Left lobe of liver (tissue), 2 donors: Measurements from ENCODE around the gene PNN. TPM values are rescaled to one million over a fixed set of nuclear protein-coding genes. Genes with fewer than 3 reads are reported as not detected.
"Not testable (repeated sequence)": the region's sequence is repeated elsewhere in the genome, so short reads cannot be mapped to it uniquely, and the experiment has no call there.

Experiments used
- ATAC-seq: fragments of 200-7000 bp; cut with Tn5 transposase; one replicate; pipeline ENCODE4 v1.9.1; 2020; ENCODE audit warnings: mild to moderate bottlenecking, moderate library complexity
- DNase-seq: peaks from one replicate; pipeline ENCODE4 v3.0.0-alpha.2; 2020; ENCODE audit warnings: low spot score
- total RNA-seq: library from RNA; stranded (reverse); gene quantifications from one replicate; pipeline ENCODE4 v1.2.1, GENCODE V29; 2021
- donor health status: DM: no; HTN: no; CAD: no; lungs with moderate emphysema.
- donor health status: DM: no; HTN: yes; CAD: no.

Gene PNN
- total RNA-seq, result 28.2 TPM

DNA sequence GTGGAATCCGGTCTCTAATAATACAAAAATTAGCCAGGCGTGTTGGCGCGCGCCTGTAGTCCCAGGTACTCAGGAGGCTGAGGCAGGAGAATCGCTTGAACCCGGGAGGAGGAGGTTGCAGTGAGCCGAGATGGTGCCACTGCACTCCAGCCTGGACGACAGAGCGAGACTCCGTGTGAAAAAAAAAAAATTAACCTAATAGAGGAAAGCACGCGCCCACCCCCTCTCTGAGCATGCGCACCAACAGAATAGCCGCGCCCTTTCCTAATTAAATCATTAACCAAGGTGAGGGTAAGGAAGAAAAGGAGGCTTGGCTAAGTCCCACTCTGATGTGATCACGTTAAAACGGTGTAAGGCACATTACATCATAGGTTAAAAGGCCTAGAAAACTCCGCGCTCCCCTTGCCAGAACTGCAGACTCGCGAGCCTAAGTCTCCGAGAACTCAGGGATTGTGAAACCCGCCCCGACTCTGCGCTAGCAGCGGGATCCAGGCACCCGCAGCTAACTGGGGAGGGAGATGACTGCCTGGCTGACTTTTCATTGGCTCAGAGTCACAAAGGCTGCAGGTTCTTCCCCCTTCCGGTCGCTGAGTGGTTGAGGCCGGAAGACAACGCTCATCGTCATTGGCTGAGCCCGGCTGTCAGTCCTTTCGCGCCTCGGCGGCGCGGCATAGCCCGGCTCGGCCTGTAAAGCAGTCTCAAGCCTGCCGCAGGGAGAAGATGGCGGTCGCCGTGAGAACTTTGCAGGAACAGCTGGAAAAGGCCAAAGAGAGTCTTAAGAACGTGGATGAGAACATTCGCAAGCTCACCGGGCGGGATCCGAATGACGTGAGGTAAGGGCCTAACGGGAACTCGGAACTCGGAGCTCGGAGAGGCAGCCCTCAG is at the start of gene PNN:
PNN (plus strand) TSS at position 695 of the 885 bp plus-strand sequence; CDS start at position 721, 26 bp downstream.
- ATAC-seq (peak; percentile 87), DNase-seq (peak; percentile 98)

DNA sequence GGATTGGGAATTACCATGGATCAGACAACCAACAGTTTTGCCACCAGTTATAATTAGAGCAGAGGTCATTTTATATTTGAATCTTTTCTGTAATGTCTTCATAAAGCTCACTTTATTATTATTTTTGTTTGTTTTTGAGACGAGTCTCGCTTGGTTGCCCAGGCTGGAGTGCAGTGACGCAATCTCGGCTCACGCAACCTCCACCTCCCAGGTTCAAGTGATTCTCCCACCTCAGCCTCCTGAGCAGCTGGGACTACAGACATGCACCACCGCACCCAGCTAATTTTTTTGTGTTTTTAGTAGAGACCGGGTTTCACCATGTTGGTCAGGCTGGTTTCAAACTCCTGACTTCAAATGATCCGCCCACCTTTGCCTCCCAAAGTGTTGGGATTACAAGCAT is 37.2 kb upstream of the PNN start:
- ATAC-seq, DNase-seq: not testable (repeated sequence)

DNA sequence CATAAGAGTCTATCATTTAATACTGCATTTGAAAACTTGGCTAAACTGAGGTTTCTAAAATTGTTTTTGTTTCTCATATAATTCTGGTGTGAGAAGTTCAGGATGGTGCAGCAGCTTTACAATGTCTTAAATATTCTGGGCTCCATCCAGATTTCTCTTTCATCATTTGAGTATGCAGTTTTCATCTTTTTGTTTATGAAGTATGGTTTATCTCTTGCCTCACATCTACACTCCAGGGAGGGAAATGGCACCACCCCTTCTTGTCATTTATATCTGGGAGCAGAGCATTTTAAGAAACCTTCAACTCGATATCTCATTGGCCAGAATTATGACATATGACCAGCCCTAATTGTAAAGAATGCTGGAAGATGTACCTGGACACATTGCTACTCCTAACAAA is 36.6 kb upstream of the PNN start:
- DNase-seq (no peak), ATAC-seq (no peak)

DNA sequence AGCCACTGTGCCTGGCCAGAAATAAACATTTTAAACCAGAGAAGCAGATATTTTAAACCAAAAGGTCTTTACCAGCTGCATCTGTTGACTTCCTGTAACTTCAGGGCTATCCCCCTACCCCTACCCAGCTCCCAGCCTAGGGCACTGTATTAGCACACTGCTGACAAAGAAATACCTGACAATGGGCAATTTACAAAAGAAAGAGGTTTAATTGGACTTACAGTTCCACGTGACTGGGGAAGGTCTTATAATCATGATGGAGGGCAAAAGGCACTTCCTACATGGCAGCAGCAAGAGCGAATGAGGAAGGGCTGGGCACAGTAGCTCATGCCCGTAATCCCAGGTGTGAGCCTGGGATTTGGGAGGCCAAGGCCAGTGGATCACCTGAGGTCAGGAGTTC is 34.9 kb upstream of the PNN start:
- DNase-seq, result no peak
- no peak for ATAC-seq

DNA sequence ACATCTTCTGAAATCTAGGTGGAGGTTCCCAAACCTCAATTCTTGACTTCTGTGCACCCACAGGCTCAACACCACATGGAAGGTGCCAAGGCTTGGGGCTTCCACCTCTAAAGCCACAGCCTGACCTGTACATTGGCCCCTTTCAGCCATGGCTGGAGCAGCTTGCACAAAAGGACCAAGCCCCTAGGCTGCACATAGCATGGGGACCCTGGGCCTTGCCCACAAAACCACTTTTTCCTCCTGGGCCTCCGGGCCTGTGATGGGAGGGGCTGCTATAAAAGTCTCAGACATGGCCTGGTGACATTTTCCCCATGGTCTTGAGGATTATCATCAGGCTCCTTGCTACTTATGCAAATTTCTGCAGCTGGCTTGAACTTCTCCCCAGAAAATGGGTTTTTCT is 33.4 kb upstream of the PNN start:
- not testable (repeated sequence) for ATAC-seq, DNase-seq

DNA sequence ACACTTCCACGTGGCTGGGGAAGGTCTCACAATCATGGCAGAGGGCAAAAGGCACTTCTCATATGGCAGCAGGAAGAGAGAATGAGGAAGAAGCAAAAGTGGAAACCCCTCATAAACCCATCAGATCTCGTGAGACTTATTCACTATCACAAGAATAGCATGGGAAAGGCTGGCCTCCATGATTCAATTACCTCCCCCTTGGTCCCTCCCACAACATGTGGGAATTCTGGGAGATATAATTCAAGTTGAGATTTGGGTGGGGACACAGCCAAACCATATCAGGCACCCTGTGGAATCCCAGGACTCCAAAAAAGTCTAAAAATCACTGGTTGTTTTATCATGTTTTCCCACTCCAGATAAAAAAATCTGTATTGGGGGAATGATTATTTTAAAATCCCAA is 31.8 kb upstream of the PNN start:
- ATAC-seq, result not testable (repeated sequence)

DNA sequence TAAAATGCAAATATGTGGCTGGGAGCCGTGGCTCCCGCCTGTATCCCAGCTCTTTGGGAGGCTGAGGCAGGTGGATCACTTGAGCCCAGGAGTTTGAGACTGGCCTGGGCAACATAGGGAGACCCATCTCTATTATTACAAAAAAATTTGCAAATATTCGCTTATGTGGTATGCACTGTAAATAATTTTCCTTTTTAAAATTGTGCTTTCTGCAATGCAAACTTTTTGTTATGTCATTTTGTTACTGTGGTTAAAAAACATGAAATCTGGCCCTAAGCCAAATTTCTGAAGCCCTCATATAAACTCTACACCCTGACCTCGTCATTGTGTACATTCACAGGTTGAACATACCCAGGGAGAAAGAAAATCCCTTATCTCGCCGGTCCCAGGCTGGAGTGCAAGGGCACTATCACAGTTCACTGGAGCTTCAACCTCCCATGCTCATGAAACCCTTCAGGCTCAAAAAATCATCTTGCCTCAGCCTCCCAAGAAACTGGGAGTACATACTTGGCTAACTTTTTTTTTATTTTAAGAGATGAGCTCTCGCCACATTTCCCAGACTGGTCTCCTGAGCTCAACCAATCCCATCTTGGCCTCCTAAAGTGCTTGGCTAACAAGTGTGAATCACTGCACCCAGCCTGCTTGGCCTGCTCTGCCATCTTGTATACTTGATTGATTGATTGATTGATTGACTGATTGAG is 29.6 kb upstream of the PNN start:
- peak; percentile 86 for ATAC-seq
- DNase-seq, result no peak

More for the DNA sequence above, 31.8 kb upstream of the PNN start:
- not testable (repeated sequence) for DNase-seq

DNA sequence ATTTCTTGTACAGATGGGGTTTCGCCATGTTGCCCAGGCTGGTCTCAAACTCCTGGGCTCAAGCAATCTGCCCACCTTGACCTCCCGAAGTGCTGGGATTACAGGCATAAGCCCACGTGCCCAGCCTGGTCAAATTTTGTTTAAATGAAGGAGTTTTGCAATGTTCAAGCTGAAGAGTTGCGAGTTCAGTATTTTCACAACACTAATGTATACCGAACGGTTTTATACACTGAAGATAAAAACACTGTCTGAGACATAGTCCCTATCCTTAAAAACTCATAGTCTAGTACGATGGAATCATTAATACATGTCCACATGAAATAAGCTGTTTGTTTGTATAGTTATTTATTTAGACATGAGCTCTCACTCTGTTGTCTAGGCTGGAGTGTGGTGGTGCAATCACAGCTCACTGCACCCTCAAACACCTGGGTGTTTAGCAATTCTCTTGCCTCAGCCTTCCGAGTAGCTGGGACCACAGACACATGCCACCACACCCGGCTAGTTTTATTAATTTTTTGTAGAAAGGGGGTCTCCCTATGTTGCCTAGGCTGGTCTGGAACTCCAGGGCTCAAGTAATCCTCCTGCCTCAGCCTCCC is 20.4 kb upstream of the PNN start:
- DNase-seq, result peak; percentile 68
- peak; percentile 94 for ATAC-seq

DNA sequence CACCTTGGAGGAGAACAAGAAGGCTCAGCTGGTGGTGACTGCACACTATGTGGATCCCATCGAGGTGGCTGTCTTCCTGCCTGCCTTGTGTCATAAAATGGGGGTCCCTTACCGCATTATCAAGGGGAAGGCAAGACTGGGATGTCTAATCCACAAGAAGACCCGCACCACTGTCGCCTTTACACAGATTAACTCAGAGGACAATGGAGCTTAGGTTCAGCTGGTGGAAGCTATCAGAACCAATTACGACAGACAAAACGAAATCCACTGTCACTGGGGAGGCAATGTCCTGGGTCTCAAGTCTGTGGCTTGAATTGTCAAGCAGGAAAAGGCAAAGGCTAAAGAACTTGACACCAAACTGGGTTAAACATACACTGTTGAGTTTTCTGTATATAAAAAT is 17.6 kb upstream of the PNN start:
- ATAC-seq, result no peak
- no peak for DNase-seq

DNA sequence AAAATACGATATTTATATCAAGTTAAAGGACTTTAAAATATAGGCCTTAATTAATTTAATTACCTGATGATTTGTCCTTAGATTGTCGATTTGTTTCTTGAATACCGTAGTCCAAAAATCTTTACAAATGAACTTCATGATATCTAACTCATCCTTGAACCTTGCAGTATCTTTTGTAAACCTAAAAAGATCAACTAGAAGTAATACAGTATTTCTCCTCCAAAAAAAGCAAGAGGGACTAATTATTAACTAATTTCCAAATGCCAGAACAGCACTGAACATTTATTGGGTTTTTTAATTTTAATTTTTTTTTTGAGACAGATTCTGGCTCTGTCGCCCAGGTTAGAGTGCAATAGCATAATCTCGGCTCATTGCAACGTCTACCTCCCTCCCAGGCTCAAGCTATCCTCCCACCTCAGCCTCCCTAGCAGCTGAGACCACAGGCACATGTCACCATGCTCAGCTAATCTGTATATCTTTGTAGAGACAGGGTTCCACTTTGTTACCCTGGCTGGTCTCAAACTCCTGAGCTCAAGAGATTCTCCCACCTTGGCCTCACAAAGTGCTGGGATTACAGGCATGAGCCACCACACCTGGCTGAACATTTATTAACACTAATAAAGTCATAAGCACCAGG is 16.7 kb upstream of the PNN start:
- DNase-seq (no peak), ATAC-seq (peak; percentile 61)

DNA sequence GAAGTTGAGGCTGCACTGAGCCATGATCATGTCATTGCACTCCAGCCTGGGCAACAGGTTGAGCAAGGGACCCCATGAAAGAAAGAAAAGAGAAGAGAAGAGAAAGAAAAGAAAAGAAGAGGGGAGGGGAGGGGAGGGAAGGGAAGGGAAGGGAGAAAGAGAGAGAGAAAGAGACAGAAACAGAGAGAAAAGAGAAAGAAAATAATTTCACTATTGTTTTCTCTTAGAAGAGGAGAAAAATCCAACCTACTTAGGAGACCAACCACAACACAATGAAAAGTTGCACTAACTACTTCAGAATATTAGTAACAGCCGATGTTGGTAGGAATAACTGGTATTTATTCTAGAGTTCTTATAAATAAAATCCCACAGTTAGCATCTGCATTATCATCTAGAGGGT is 14.6 kb upstream of the PNN start:
- DNase-seq, result no peak
- no peak for ATAC-seq

DNA sequence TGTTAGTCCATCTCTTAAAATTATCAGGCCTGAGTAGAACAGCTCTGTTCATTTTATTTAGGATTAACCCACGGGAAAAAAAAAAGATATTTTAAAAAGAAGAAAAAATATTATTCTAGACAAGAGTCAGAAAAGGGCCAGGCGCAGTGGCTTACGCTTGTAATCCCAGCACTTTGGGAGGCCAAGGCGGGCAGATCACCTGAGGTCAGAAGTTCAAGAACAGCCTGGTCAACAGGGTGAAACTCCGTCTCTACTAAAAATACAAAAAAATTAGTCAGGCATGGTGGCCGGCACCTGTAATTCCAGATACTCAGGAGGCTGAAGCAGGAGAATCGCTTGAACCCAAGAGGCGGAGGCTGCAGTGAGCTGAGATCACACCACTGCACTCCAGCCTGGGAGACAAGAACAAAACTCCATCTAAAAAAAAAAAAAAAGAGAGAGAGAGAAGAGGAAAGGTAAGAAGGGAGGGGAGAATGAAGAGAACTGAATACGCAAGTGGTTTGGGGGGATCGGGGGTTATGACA is 7.2 kb upstream of the PNN start:
- not testable (repeated sequence) for DNase-seq, ATAC-seq

DNA sequence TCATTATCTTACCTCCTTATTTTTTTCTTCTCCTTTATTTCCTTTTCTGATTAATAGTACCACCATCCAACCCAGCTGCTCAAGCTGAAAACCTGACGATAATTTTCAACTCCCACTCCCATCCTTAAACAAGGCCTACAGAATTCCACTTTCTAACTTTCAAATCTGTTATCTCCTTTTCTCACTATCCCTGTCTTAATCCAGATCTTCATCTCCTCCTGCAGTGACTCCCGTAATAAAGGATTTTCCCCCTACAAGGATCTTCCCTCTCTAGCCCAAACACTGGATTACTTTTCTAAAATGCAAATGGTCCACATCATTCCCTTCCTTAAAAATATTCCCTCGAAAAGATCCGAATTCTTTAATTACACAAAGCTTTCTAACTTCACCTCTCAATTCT is 6.5 kb upstream of the PNN start:
- ATAC-seq, result no peak

DNA sequence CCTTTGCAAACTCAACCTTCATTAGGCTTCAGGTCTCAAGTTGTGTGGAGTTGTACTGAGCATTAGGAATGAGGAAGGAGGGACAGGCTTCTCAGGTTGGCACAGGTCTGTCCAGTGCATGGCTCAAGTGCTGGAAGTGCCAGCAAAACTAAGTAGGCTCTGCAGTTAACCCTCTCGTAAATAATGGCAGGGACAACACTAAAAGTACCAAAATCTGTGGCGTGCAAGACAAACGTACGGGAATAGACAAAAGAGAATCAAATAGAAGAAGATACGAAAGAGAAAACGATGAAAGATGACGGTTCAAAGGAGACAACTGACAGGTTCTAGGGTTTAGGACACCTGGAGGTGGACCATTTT is 5.5 kb upstream of the PNN start:
- DNase-seq, result no peak

More for the DNA sequence above, 6.5 kb upstream of the PNN start:
- no peak for DNase-seq

DNA sequence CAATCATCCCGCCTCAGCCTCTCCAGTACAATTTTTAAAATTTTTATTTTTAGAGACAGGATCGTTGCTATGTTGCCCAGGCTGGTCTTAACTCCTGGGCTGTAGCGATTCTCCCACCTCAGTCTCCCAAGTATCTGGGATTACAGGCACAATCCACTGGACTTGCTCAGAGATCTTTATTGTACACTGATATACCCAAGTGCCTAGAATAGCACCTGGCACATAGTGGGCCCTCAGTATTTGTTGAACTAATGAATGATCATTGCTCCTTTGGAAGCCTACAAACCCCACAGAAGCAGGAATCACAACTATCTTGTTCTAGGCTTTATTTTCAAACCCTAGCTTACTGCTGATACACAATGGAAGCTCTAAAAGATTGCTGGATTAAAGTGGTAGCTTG is 1.9 kb upstream of the PNN start:
- ATAC-seq, result no peak
- no peak for DNase-seq

More for the DNA sequence above, 5.5 kb upstream of the PNN start:
- peak; percentile 69 for ATAC-seq

DNA sequence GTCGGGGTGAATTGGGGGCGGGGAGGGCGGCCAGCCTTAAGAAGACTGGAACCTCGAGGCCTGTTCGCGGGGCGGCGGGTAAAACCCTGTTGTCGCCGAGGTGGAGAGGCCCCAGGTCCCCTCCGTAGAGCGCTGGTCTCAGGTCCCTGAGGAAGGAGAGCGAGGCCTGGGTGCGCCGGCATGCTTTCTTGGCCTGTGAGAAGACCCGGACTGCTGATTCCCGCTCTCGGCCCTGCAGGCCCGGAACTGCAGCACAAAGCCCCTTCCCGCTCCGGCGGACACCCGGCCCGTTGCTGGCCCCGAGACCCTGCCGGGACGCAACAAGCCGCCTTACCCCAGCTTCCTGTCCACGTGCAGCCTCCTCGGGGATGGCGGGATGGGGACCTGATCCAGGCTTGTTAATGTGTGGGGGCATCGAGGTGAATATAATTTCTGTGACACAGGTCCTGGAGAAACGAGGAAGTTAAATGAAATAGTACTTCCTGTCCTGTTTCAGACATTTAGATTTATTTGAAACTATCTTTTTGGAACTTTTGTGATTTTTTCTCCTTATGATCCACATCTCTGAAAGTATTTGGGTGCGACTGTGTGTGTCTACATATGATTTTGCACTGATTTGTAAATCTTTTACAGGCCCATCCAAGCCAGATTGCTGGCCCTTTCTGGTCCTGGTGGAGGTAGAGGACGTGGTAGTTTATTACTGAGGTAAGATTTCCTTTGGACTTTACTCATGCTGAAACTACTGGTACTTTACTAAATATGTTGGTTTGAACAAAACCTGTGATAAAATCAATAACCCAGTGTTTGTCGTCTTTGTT is 600 bp downstream of the PNN start:
- DNase-seq, result peak; percentile 62
- peak; percentile 37 for ATAC-seq

DNA sequence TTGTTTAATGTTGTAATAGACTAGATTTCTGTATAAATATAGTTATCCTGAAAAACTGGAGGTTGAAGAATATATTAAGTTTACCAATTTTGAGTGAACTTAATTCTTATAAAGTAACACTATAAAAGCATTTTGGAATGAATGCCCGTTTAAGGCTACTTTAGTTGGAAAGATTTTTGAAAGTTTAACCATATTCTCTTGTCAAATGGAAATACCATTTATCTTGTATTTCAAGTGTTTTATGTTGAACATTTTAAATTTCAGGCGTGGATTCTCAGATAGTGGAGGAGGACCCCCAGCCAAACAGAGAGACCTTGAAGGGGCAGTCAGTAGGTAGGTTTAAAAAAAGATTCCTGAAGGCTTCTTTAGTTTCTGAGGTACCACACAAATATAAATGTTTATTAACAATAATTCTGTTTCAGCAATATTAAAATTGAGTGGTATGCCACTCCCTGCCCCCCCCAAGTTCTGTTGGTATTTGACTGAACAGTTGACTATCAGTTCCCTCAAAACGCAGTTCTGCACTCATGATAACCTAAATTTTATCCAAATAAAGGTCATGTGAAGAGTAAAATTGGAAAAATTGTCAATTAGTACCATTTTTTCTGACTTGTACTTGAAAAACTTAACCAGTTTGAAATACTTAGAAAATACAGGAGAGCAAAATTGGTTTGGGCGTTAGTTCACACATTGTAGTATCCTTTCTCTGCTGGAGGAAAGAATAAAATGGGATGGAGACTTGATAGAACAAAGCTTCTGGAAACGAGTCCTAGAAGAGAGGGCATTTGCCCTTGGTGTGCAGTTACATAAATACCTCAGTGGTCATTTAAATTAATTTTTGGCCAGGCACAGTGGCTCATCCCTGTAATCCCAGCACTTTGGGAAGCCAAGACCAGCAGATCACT is 1.5 kb downstream of the PNN start:
- ATAC-seq (no peak), DNase-seq (no peak)

DNA sequence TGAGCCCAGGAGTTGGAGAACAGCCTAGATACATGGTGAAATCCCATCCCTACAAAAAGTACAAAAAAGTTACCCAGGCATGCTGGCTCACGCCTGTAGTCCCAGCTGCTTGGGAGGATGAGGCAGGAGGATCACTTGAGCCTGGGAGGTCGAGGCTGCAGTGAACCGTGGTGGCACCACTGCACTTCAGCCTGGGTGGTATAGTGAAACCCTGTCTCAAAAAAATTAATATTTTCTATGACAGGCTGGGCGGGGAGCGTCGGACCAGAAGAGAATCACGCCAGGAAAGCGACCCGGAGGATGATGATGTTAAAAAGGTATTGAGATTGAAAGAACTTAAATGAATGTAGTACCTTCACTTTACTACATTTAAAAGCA is 2.1 kb downstream of the PNN start:
- no peak for ATAC-seq

DNA sequence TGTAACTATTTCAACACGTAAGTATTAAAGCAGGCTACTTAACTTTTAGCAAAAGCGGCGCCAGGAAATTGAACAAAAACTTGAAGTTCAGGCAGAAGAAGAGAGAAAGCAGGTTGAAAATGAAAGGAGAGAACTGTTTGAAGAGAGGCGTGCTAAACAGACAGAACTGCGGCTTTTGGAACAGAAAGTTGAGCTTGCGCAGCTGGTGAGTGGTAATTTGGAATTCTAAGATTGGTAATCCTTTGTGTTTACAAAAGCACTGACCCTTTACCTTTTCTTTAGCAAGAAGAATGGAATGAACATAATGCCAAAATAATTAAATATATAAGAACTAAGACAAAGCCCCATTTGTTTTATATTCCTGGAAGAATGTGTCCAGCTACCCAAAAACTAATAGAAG is 4.0 kb downstream of the PNN start:
- DNase-seq (no peak), ATAC-seq (no peak)

More for the DNA sequence above, 2.1 kb downstream of the PNN start:
- DNase-seq, result no peak
